Measurements from ENCODE around the gene ABI3BP.

GRCh38 chr3:100928638-100929428, 64.4 kb downstream of the ABI3BP start:
- TF ChIP-seq EZH2 (IDR thresholded peaks at IDR 0.05; ENCODE audit: insufficient read depth, poor library complexity, severe bottlenecking) (no peak), EZH2phosphoT487 (IDR thresholded peaks at IDR 0.05; ENCODE audit: insufficient read depth, low read depth) (no peak)

All from GM23248 (cell line).